Stomach (tissue), 9 donors: ENCODE results near the gene AFAP1. TPM values are rescaled to one million over a fixed set of nuclear protein-coding genes. Genes with fewer than 3 reads are reported as not detected.

Experiments used
- DNase-seq, 2 donors: peaks; one replicate each; pipeline versions ENCODE4 v3.0.0 to v3.0.0-alpha.2; 2013 to 2019
- H3K27ac ChIP-seq, 5 donors: fragments of 200-600 bp in 4 of 5; sonication (generic) in 4 of 5; one replicate each; pipeline ENCODE4 v1.5.1; 2013 to 2019; ENCODE audit warnings: mild to moderate bottlenecking in 1 of 5, moderate library complexity in 1 of 5
- H3K27me3 ChIP-seq, 3 donors: fragments of 200-600 bp; sonication (generic); one replicate each; pipeline ENCODE4 v1.5.1; 2017 to 2019; ENCODE audit warnings: mixed run types in 1 of 3
- H3K36me3 ChIP-seq, 4 donors: fragments of 200-600 bp; sonication (generic); 1 replicate in 3 of 4; 2 replicates in 1 of 4; pipeline ENCODE4 v1.5.1; 2016 to 2019
- H3K4me1 ChIP-seq, 4 donors: fragments of 200-600 bp; sonication (generic); one replicate each; pipeline ENCODE4 v1.5.1; 2016 to 2019
- H3K4me3 ChIP-seq, 4 donors: fragments of 200-600 bp; sonication (generic) in 3 of 4; one replicate each; pipeline ENCODE4 v1.5.1; 2016 to 2019; ENCODE audit warnings: mild to moderate bottlenecking in 1 of 4
- H3K9me3 ChIP-seq, 4 donors: fragments of 200-600 bp; sonication (generic); one replicate each; pipeline ENCODE4 v1.5.1; 2016 to 2019
- CTCF ChIP-seq, 7 experiments: fragments of 450-650 bp in 4 of 7; fragments of 200-600 bp in 3 of 7; sonication (generic) in 3 of 7; IDR thresholded peaks; one replicate each; pipeline ENCODE4 v1.5.1; 2016 to 2019; ENCODE audit warnings: antibody characterized with exemption in 7 of 7, control low read depth in 2 of 7, mild to moderate bottlenecking in 1 of 7
- EP300 ChIP-seq: sonication (generic); formaldehyde crosslinking; IDR thresholded peaks from one replicate; pipeline ENCODE4 v1.6.1; 2017; ENCODE audit warnings: antibody characterized with exemption
- POLR2A ChIP-seq, 4 donors: fragments of 450-650 bp; IDR thresholded peaks; one replicate each; pipeline ENCODE4 v1.6.1; 2016; ENCODE audit warnings: antibody characterized with exemption in 4 of 4, control low read depth in 2 of 4, mild to moderate bottlenecking in 1 of 4, moderate library complexity in 1 of 4
- POLR2AphosphoS5 ChIP-seq, 3 donors: sonication (generic); formaldehyde crosslinking; IDR thresholded peaks; one replicate each; pipeline ENCODE4 v1.6.1; 2016; ENCODE audit warnings: antibody characterized with exemption in 3 of 3
- WGBS, 5 donors: extraction: QIAGEN DNeasy Blood & Tissue Kit in 3 of 5; methylation state at CpG; one replicate each; pipeline versions ENCODE4 v1.1.5 to v1.1.7; 2013 to 2018; 5-methylcytosine and 5-hydroxymethylcytosine counted together
- intact Hi-C: fragments of 100-400 bp; cut with DNase I; formaldehyde crosslinking; loops from one replicate; pipeline ENCODE4 v1.15.1; 2023; ENCODE audit warnings: low total_unique reads
- polyA plus RNA-seq, 3 donors: library from polyadenylated mRNA; stranded (reverse); fragments of 200-250 nt; gene quantifications; one replicate each; pipeline ENCODE4 v1.2.3, GENCODE V29; 2013
- total RNA-seq, 5 donors: library from RNA; depleted of rRNA; stranded (reverse); fragments of >200 nt; gene quantifications; one replicate each; pipeline versions ENCODE4 v1.1.0 to v1.2.3, GENCODE V29; 2014 to 2016
- donor health status: healthy with polysubstance abuse.
- donor health status: Bipolar disorder and iron deficiency.
- donor health status: healthy.

The AFAP1 gene
- total and polyA plus RNA-seq, 8 donors = 4.1 to 88.9 (median 12.8) TPM

GRCh38 chr4:7917669-7918068, 22.0 kb downstream of the AFAP1 start:
- no peaks in the 10 kb centered on the region for H3K27me3 ChIP-seq
- no peak overlapping the region for H3K27ac ChIP-seq
- H3K9me3 ChIP-seq = no peaks in the 10 kb centered on the region
- peaks cover 0 to 28% (median 11%) of the 10 kb centered on the region in 4 donors for H3K4me1 ChIP-seq
- no peak for DNase-seq
- TF ChIP-seq EP300 = no peak
- TF ChIP-seq POLR2A (IDR thresholded peaks at IDR 0.05) = no peak
- TF ChIP-seq POLR2AphosphoS5 (IDR thresholded peaks at IDR 0.05) = no peak
- TF ChIP-seq CTCF (IDR thresholded peaks at IDR 0.05) = no peak
- no peak overlapping the region for H3K4me3 ChIP-seq
- intact Hi-C loops = no loop called here
- 87 to 95% (median 89%) methylated on average over 6 of the region's 6 CpGs for WGBS, 5 donors
- H3K36me3 ChIP-seq = no peaks in the 10 kb centered on the region

GRCh38 chr4:7915875-7916242, 23.8 kb downstream of the AFAP1 start:
- no peak overlapping the region for H3K4me3 ChIP-seq
- no peaks in the 10 kb centered on the region for H3K9me3 ChIP-seq
- intact Hi-C loops = no loop called here
- H3K27me3 ChIP-seq = no peaks in the 10 kb centered on the region
- H3K27ac ChIP-seq = no peak overlapping the region
- peaks cover 0 to 42% (median 21%) of the 10 kb centered on the region in 4 donors for H3K4me1 ChIP-seq
- DNase-seq = no peak
- 67 to 77% (median 71%) methylated on average over 6 of the region's 6 CpGs for WGBS, 5 donors
- TF ChIP-seq CTCF (IDR thresholded peaks at IDR 0.05) = no peak
- TF ChIP-seq POLR2AphosphoS5 (IDR thresholded peaks at IDR 0.05) = no peak
- TF ChIP-seq EP300 = no peak
- no peak for TF ChIP-seq POLR2A (IDR thresholded peaks at IDR 0.05)
- no peaks in the 10 kb centered on the region for H3K36me3 ChIP-seq

DNA sequence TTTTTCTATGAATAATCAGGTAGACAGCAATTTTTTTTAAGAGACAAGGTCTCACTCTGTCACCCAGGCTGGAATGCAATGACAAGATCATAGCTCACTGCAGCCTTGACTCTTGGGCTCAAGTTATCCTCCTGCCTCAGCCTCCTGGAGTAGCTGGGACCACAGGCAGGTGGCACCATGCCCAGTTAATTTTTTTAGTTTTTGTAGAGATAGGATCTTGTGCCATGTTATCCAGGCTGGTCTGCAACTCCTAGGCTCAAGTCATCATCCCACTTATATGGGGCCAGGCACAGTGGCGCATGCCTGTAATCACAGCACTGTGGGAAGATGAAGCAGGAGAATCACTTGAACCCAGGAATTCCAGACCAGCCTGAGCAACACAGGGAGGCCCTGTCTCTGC, 26.8 kb downstream of the AFAP1 start:
- no peaks in the 10 kb centered on the region for H3K27me3 ChIP-seq
- TF ChIP-seq POLR2A (IDR thresholded peaks at IDR 0.05) = no peak
- no peak for TF ChIP-seq EP300
- TF ChIP-seq POLR2AphosphoS5 (IDR thresholded peaks at IDR 0.05) = no peak
- no peak for TF ChIP-seq CTCF (IDR thresholded peaks at IDR 0.05)
- no peak for DNase-seq
- H3K9me3 ChIP-seq = no peaks in the 10 kb centered on the region
- intact Hi-C loops = no loop called here
- no peaks in the 10 kb centered on the region for H3K36me3 ChIP-seq
- H3K4me1 ChIP-seq = peaks cover 24 to 60% (median 43%) of the 10 kb centered on the region in 4 donors
- H3K27ac ChIP-seq = no peak overlapping the region
- H3K4me3 ChIP-seq = no peak overlapping the region
- 100% methylated on average over 1 of the region's 1 CpG for WGBS, 5 donors

DNA sequence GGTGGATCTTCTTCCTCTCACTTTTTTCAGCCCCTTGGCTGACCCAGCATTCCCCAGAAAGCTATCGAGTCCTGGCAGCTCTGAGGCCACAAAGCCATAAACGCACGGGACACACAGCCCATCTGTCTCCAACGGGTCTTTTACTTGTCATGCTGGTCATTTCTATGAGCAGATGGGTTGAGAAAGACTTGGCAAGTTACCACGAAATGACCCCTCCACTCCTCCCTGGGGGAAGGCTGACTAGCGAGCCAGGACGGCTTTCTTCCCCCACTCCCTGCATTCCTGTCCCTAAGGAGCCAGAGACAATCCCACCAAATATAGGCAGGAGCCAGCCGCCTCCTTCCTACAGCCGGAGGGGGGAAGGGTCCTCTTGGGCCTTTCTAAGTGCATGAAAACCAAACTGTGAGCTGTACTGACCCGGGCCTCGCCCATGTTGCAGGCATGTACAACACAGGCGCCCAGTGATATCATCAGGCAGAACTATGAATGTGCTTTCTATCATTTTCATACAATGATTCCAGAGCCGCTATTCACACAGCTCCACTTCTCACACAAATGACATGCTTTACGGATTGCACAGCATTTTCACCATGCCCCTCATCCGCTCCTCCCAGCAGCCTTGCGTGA, 28.6 kb downstream of the AFAP1 start:
- WGBS, 5 donors = 54 to 71% (median 63%) methylated on average over 16 of the region's 16 CpGs
- Histone ChIP-seq H3K27me3 (no peaks in the 10 kb centered on the region), H3K36me3 (no peaks in the 10 kb centered on the region), H3K4me3 (peak overlapping the region in 1 of 4 donors; percentile 11), H3K27ac (peak overlapping the region; percentile 27 to 84 (median 80)), H3K4me1 (peaks cover 30 to 69% (median 49%) of the 10 kb centered on the region in 4 donors), H3K9me3 (no peaks in the 10 kb centered on the region)
- peak in 1 of 2 donors; percentile 89 for DNase-seq
- intact Hi-C loops = no loop called here
- TF ChIP-seq POLR2AphosphoS5 (IDR thresholded peaks at IDR 0.05) = peak in 2 of 3 donors; percentile 2 to 57
- TF ChIP-seq CTCF (IDR thresholded peaks at IDR 0.05) = no peak
